ENCODE data around the gene CCS.

DNA sequence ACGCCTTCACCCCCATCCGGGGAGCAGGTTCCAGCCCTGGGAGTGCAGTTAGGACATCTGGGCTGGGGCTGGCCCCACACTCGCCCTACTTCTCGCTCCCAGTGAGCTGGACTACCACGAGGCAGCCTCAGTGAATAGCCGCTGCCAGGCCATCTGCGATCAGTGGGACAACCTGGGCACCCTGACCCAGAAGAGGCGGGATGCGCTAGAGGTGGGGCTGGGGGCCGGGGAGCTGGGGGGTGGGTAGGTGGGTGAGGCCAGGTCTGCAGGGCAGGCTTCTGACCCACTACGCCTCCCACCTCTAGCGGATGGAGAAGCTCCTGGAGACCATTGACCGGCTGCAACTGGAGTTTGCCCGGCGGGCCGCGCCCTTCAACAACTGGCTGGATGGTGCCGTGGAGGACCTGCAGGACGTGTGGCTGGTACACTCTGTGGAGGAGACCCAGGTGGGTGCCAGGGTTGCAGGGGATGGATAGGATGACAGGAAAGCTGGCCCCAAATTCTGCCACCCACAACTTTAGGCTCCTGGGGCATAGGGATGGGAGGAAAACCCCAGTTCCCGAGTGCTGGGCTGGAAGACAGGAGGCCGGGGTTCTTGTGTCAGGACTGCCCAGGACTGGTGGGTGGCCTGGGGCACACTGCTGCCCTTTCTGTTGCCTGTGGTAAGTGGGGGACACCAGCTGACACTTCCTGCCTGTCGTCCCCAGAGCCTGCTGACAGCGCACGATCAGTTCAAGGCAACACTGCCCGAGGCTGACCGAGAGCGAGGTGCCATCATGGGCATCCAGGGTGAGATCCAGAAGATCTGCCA lies 32.9 kb upstream of the CCS start:
- TF ChIP-seq, protein P1, sequence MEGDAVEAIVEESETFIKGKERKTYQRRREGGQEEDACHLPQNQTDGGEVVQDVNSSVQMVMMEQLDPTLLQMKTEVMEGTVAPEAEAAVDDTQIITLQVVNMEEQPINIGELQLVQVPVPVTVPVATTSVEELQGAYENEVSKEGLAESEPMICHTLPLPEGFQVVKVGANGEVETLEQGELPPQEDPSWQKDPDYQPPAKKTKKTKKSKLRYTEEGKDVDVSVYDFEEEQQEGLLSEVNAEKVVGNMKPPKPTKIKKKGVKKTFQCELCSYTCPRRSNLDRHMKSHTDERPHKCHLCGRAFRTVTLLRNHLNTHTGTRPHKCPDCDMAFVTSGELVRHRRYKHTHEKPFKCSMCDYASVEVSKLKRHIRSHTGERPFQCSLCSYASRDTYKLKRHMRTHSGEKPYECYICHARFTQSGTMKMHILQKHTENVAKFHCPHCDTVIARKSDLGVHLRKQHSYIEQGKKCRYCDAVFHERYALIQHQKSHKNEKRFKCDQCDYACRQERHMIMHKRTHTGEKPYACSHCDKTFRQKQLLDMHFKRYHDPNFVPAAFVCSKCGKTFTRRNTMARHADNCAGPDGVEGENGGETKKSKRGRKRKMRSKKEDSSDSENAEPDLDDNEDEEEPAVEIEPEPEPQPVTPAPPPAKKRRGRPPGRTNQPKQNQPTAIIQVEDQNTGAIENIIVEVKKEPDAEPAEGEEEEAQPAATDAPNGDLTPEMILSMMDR (IDR thresholded peaks at IDR 0.05) = no peak
- no peak for TF ChIP-seq POLR2A (IDR thresholded peaks at IDR 0.05)

All from esophagus squamous epithelium (tissue), 4 donors.